ENCODE measurements around the gene ATP12A. TPM values are rescaled to one million over a fixed set of nuclear protein-coding genes. Genes with fewer than 3 reads are reported as not detected.
"Not testable (repeated sequence)": the region's sequence is repeated elsewhere in the genome, so short reads cannot be mapped to it uniquely, and the experiment has no call there.

Gene ATP12A
- total RNA-seq, 1 experiment from 2014 or later = not detected

DNA sequence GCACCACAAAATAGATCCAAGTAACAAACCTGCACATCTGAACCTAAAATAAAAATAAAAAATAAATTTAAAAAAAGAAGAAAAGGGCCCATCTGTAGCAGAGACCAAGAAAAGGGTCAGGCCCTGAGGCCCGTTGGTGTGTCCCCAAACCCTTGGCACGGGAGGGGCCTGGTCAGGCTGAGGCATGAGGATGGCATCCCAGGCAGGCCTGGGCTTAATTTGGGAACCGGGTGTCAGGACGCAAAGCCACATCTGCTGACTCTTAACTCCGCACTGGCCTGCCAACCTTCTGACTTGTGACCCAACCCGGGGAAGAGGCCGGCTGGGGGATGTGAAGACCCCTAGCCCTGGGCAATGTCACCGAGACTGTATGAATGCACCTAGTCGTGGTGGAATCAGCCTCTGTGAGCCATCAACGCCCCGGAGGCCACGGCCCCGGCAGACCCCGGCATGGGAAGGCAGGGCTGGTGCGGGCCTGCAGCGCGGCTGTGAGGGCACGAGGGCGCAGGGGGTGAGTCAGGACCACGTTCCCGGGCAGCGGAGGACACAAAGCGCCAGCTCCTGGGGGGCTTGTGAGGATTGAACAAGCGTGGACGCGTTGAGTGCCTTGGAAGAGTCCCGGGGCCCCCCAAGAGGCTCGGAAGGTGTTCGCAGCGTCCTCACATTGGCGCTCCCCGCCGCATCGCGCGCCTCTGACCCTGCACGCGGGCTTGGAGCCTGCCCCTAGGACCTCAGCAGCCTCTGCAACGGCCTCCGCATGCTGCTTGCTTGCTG, 38.2 kb downstream of the ATP12A start:
- Histone ChIP-seq H3K27me3 (ENCODE audit: low read length) (no peaks in the 10 kb centered on the region), H4K20me1 (ENCODE audit: insufficient read depth, low read depth, low read length) (no peaks in the 10 kb centered on the region), H3K4me3 (ENCODE audit: low read length) (no peak overlapping the region), H3K9me3 (ENCODE audit: low read length) (no peaks in the 10 kb centered on the region), H3K9me2 (replicated peaks; ENCODE audit: insufficient read depth, low read length) (no peaks in the 10 kb centered on the region), H3K4me2 (ENCODE audit: low read depth, low read length, poor library complexity, severe bottlenecking) (no peak overlapping the region), H3K27ac (ENCODE audit: low read length) (no peak overlapping the region), H3K9ac (ENCODE audit: low read length) (no peak overlapping the region), H3K36me3 (ENCODE audit: insufficient read depth, low read length) (no peaks in the 10 kb centered on the region), H3K4me1 (ENCODE audit: low read length) (no peaks in the 10 kb centered on the region), H3K79me2 (ENCODE audit: low read length) (no peaks in the 10 kb centered on the region), H2AFZ (ENCODE audit: low read length) (no peak overlapping the region)
- no peak for DNase-seq

DNA sequence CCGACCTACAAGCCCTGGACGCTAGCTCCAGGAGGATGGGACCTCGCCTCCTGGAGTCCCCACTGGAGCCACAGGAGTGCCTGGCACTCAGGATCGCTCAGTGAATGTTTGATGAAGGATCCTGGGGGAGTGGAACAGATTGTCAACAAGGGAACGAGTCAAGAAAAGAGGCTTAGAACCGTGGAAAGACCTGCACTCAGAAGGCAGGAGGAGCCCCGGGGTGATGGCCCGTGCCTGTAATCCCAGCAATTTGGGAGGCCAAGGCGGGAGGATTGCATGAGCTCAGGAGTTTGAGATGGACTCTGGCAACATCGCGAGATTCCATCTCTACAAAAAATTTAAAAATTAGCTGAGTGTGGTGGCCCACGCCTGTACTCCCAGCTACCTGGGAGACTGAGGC, 38.9 kb downstream of the ATP12A start:
- no peaks in the 10 kb centered on the region for H3K27me3 ChIP-seq (ENCODE audit: low read length)
- H3K36me3 ChIP-seq (ENCODE audit: insufficient read depth, low read length) = no peaks in the 10 kb centered on the region
- H3K9me2 ChIP-seq (replicated peaks; ENCODE audit: insufficient read depth, low read length) = no peaks in the 10 kb centered on the region
- no peaks in the 10 kb centered on the region for H4K20me1 ChIP-seq (ENCODE audit: insufficient read depth, low read depth, low read length)
- no peak overlapping the region for H3K9ac ChIP-seq (ENCODE audit: low read length)
- no peak overlapping the region for H2AFZ ChIP-seq (ENCODE audit: low read length)
- no peak overlapping the region for H3K4me3 ChIP-seq (ENCODE audit: low read length)
- no peaks in the 10 kb centered on the region for H3K4me1 ChIP-seq (ENCODE audit: low read length)
- no peak overlapping the region for H3K4me2 ChIP-seq (ENCODE audit: low read depth, low read length, poor library complexity, severe bottlenecking)
- H3K79me2 ChIP-seq (ENCODE audit: low read length) = no peaks in the 10 kb centered on the region
- H3K9me3 ChIP-seq (ENCODE audit: low read length) = no peaks in the 10 kb centered on the region
- no peak overlapping the region for H3K27ac ChIP-seq (ENCODE audit: low read length)
- DNase-seq = no peak

GRCh38 chr13:24723206-24723605, 43.0 kb downstream of the ATP12A start:
- H3K36me3 ChIP-seq (ENCODE audit: insufficient read depth, low read length) = no peaks in the 10 kb centered on the region
- no peaks in the 10 kb centered on the region for H3K9me3 ChIP-seq (ENCODE audit: low read length)
- no peaks in the 10 kb centered on the region for H3K4me1 ChIP-seq (ENCODE audit: low read length)
- DNase-seq = no peak
- H3K27ac ChIP-seq (ENCODE audit: low read length) = no peak overlapping the region
- H3K9ac ChIP-seq (ENCODE audit: low read length) = no peak overlapping the region
- no peaks in the 10 kb centered on the region for H3K9me2 ChIP-seq (replicated peaks; ENCODE audit: insufficient read depth, low read length)
- H2AFZ ChIP-seq (ENCODE audit: low read length) = no peak overlapping the region
- H3K27me3 ChIP-seq (ENCODE audit: low read length) = no peaks in the 10 kb centered on the region
- no peaks in the 10 kb centered on the region for H3K79me2 ChIP-seq (ENCODE audit: low read length)
- no peak overlapping the region for H3K4me3 ChIP-seq (ENCODE audit: low read length)
- H3K4me2 ChIP-seq (ENCODE audit: low read depth, low read length, poor library complexity, severe bottlenecking) = no peak overlapping the region
- H4K20me1 ChIP-seq (ENCODE audit: insufficient read depth, low read depth, low read length) = no peaks in the 10 kb centered on the region

DNA sequence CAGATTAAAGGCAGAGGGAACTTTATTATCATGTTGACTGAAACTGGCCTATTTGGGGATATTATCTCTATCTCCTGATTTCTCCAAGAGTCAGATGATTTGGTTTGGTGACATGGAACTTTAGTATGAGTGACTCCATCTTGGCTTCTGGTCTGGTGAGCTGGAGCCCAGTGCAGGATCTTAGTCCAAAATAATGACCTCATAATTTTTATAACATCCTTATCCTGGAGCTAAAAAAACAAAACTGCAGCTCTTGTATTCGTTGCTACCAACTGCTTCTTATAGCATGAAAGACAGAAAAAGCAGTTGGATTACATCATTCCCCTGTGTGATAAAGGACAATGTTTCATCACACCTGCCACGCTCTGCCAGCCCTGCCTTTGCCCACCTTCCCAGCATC, 44.5 kb downstream of the ATP12A start:
- Histone ChIP-seq H3K27me3 (ENCODE audit: low read length) (no peaks in the 10 kb centered on the region), H3K4me3 (ENCODE audit: low read length) (no peak overlapping the region), H3K9me2 (replicated peaks; ENCODE audit: insufficient read depth, low read length) (no peaks in the 10 kb centered on the region), H3K9ac (ENCODE audit: low read length) (no peak overlapping the region), H3K9me3 (ENCODE audit: low read length) (no peaks in the 10 kb centered on the region), H2AFZ (ENCODE audit: low read length) (no peak overlapping the region), H3K27ac (ENCODE audit: low read length) (no peak overlapping the region), H3K4me2 (ENCODE audit: low read depth, low read length, poor library complexity, severe bottlenecking) (no peak overlapping the region), H3K4me1 (ENCODE audit: low read length) (no peaks in the 10 kb centered on the region), H3K36me3 (ENCODE audit: insufficient read depth, low read length) (no peaks in the 10 kb centered on the region), H4K20me1 (ENCODE audit: insufficient read depth, low read depth, low read length) (no peaks in the 10 kb centered on the region), H3K79me2 (ENCODE audit: low read length) (no peaks in the 10 kb centered on the region)
- DNase-seq = no peak

- no peaks in the 10 kb centered on the region for H4K20me1 ChIP-seq (ENCODE audit: insufficient read depth, low read depth, low read length)
- no peaks in the 10 kb centered on the region for H3K9me2 ChIP-seq (replicated peaks; ENCODE audit: insufficient read depth, low read length)
- no peak overlapping the region for H3K4me3 ChIP-seq (ENCODE audit: low read length)
- H3K79me2 ChIP-seq (ENCODE audit: low read length) = no peaks in the 10 kb centered on the region
- H3K27ac ChIP-seq (ENCODE audit: low read length) = no peak overlapping the region
- no peak overlapping the region for H2AFZ ChIP-seq (ENCODE audit: low read length)
- H3K4me2 ChIP-seq (ENCODE audit: low read depth, low read length, poor library complexity, severe bottlenecking) = no peak overlapping the region
- no peak overlapping the region for H3K9ac ChIP-seq (ENCODE audit: low read length)
- no peaks in the 10 kb centered on the region for H3K9me3 ChIP-seq (ENCODE audit: low read length)
- H3K27me3 ChIP-seq (ENCODE audit: low read length) = no peaks in the 10 kb centered on the region
- H3K4me1 ChIP-seq (ENCODE audit: low read length) = peaks cover under 1% of the 10 kb centered on the region
- H3K36me3 ChIP-seq (ENCODE audit: insufficient read depth, low read length) = no peaks in the 10 kb centered on the region
- no peak for DNase-seq
These were observed 45.2 kb downstream of the ATP12A start for GRCh38 chr13:24725379-24725778.

DNA sequence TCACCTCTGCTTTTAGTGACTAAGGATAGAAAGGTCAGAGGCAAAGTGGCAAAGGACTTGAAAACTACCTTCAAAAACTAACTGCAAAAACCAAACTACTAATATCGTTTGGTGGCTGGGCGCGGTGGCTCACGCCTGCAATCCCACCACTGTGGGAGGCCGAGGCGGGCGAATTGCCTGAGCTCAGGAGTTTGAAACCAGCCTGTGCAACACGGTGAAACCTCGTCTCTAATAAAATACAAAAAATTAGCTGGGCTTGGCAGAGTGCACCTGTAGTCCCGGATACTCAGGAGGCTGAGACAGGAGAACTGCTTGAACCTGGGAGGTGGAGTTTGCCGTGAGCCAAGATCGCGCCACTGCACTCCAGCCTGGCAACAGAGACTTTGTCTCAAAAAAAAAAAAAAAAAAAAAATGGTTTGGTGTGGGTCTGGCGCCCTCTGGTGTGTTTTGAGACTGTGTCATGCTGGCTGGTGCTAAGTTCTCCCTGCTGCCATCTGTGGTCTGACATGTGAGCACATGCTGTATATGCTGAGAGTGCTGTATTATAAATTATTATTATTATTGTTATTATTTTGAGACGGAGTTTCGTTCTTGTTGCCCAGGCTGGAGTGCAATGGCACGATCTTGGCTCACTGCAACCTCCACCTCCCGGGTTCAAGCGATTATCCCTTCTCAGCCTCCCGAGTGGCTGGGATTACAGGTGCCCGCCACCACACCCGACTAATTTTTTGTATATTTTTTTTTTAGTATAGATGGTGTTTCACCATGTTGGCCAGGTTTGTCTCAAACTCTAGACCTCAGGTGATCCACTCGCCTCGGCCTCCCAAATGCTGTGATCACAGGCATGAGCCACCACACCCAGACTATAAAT, 47.8 kb downstream of the ATP12A start:
- H3K9me2 ChIP-seq (replicated peaks; ENCODE audit: insufficient read depth, low read length) = no peaks in the 10 kb centered on the region
- no peaks in the 10 kb centered on the region for H3K27me3 ChIP-seq (ENCODE audit: low read length)
- no peak overlapping the region for H3K4me2 ChIP-seq (ENCODE audit: low read depth, low read length, poor library complexity, severe bottlenecking)
- H4K20me1 ChIP-seq (ENCODE audit: insufficient read depth, low read depth, low read length) = no peaks in the 10 kb centered on the region
- no peaks in the 10 kb centered on the region for H3K36me3 ChIP-seq (ENCODE audit: insufficient read depth, low read length)
- H3K79me2 ChIP-seq (ENCODE audit: low read length) = no peaks in the 10 kb centered on the region
- H3K9me3 ChIP-seq (ENCODE audit: low read length) = no peaks in the 10 kb centered on the region
- H3K9ac ChIP-seq (ENCODE audit: low read length) = no peak overlapping the region
- peaks cover 9% of the 10 kb centered on the region for H3K4me1 ChIP-seq (ENCODE audit: low read length)
- H2AFZ ChIP-seq (ENCODE audit: low read length) = no peak overlapping the region
- H3K27ac ChIP-seq (ENCODE audit: low read length) = no peak overlapping the region
- peak; percentile 92 for DNase-seq
- no peak overlapping the region for H3K4me3 ChIP-seq (ENCODE audit: low read length)

DNA sequence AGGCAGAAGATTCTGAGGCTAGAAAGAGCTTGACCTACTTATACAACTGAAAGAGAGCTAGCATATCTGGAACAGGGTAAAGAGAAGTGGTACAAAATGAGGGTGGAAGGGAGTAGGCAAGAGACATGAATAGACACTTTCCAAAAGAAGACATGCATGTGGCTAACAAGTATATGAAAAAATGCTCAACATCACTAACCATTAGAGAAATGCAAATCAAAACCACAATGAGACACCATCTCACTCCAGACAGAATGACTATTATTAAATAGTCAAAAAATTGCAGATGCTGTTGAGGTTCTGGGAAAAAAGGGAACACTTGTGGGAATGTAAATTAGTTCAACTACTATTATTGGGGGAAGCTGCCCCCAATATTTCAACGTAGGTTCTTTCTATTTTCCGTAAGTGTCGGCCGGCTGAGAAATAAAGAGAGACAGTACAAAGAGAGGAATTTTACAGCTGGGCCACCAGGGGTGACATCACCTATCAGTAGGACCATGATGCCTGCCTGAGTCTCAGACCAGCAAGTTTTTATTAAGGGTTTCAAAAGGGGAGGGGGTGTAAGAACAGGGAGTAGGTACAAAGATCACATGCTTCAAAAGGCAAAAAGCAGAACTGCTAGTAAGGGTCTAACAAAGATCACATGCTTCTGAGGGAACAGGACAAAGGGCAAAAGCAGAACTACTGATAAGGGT, 50.8 kb downstream of the ATP12A start:
- not testable (repeated sequence) for H3K79me2 ChIP-seq (ENCODE audit: low read length); H2AFZ ChIP-seq (ENCODE audit: low read length); H3K27ac ChIP-seq (ENCODE audit: low read length); H3K4me1 ChIP-seq (ENCODE audit: low read length); H3K4me3 ChIP-seq (ENCODE audit: low read length); H3K36me3 ChIP-seq (ENCODE audit: insufficient read depth, low read length); H3K9me2 ChIP-seq (replicated peaks; ENCODE audit: insufficient read depth, low read length); H4K20me1 ChIP-seq (ENCODE audit: insufficient read depth, low read depth, low read length); H3K9me3 ChIP-seq (ENCODE audit: low read length); DNase-seq; H3K9ac ChIP-seq (ENCODE audit: low read length); H3K27me3 ChIP-seq (ENCODE audit: low read length)
- peak overlapping the region; percentile 20 for H3K4me2 ChIP-seq (ENCODE audit: low read depth, low read length, poor library complexity, severe bottlenecking)

- Histone ChIP-seq H3K27ac (ENCODE audit: low read length) (no peak overlapping the region), H3K9me2 (replicated peaks; ENCODE audit: insufficient read depth, low read length) (no peaks in the 10 kb centered on the region), H3K9me3 (ENCODE audit: low read length) (no peaks in the 10 kb centered on the region), H3K27me3 (ENCODE audit: low read length) (no peaks in the 10 kb centered on the region), H4K20me1 (ENCODE audit: insufficient read depth, low read depth, low read length) (no peaks in the 10 kb centered on the region), H3K9ac (ENCODE audit: low read length) (no peak overlapping the region), H3K4me1 (ENCODE audit: low read length) (peaks cover 9% of the 10 kb centered on the region), H3K4me3 (ENCODE audit: low read length) (no peak overlapping the region), H3K79me2 (ENCODE audit: low read length) (no peaks in the 10 kb centered on the region), H2AFZ (ENCODE audit: low read length) (no peak overlapping the region), H3K36me3 (ENCODE audit: insufficient read depth, low read length) (no peaks in the 10 kb centered on the region), H3K4me2 (ENCODE audit: low read depth, low read length, poor library complexity, severe bottlenecking) (no peak overlapping the region)
- no peak for DNase-seq
These were observed 54.7 kb downstream of the ATP12A start for GRCh38 chr13:24734950-24735349.
